Fibroblast of skin of right quadriceps (primary cell): ENCODE data around the gene COL6A6.
"Not testable (repeated sequence)": the region's sequence is repeated elsewhere in the genome, so short reads cannot be mapped to it uniquely, and the experiment has no call there.

Experiments used
- DNase-seq: peaks from one replicate; pipeline ENCODE4 v3.0.0-alpha.2; 2013

The COL6A6 gene

GRCh38 chr3:130533247-130533646 is 16.3 kb downstream of the COL6A6 start:
- no peak for DNase-seq

GRCh38 chr3:130537673-130538304 is 20.8 kb downstream of the COL6A6 start:
- no peak for DNase-seq

GRCh38 chr3:130539005-130539404 is 22.0 kb downstream of the COL6A6 start:
- DNase-seq = peak; percentile 44

GRCh38 chr3:130543322-130543721 is 26.3 kb downstream of the COL6A6 start:
- DNase-seq = no peak

- DNase-seq = no peak
These were observed 30.1 kb downstream of the COL6A6 start for GRCh38 chr3:130546920-130547679.

- DNase-seq = not testable (repeated sequence)
These were observed 30.7 kb downstream of the COL6A6 start for GRCh38 chr3:130547680-130548065.

DNA sequence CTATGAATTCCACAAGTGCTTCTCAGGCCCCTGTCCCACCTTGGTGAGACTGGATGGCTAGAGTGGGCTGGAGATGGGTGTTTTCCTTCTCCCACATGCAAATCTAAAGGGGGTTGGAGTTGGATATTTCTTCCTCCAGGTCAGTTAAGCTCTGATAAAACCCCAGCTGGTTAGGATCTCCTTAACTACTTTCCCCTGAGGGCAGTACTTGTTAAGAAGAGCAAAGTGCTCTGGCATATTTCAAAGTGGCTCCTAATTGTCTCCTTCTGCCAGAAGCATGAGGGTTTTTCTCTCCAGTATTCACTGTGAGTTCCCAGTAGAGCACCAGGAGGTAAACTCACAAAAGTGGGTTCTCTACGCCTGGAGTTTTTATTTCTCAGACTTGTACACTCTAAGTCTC is 31.4 kb downstream of the COL6A6 start:
- DNase-seq = no peak

DNA sequence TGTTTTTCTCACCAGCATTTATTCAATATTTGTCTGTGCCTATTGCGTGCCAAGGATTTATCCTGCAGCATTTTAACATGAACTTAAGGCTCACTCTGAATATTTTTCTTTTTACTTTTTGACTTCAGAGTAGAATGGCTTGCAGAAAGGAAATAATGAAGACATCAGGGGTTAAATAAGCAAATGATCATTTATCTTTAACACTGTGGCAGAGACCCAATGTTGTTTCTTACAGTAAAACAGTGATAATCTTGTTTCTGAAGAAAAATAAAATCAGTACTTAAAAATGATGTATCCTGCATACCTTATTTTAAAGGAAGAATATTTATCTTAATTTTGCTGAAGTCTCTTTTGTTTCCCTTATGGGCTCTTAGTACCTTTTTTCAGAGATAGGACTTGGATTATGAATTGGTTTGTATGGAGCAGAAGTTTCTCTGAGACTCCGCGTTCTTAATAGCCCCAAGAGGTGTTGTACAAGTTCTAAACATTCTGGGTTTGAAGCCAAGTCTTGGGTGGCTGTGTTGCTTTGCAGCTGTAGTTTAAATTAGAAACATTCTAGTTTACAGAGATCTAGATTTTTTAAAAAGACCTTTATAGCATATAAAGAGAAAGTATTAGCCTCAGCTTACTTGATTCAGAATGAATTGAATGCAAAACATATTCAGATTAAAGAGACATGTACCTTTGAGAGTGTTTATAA is 40.5 kb downstream of the COL6A6 start:
- DNase-seq = no peak

DNA sequence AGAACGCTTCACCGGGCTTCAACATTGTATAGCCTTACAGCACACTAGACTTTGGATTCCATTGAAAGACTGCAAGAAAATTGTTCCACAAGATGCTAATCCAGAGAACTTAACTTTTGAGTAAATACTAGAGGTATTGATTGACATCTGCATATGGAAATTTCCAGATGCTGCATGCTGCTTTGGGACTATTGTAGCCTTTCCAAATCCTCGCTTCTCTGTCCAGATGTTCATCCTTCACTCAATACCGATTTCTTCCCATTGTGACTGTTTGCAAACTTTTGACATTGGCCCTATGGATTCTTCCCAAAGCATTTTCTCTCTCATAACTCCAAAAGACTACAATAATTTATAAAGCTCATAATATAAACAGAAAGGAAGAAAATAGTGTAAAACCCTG is 41.4 kb downstream of the COL6A6 start:
- DNase-seq = no peak

DNA sequence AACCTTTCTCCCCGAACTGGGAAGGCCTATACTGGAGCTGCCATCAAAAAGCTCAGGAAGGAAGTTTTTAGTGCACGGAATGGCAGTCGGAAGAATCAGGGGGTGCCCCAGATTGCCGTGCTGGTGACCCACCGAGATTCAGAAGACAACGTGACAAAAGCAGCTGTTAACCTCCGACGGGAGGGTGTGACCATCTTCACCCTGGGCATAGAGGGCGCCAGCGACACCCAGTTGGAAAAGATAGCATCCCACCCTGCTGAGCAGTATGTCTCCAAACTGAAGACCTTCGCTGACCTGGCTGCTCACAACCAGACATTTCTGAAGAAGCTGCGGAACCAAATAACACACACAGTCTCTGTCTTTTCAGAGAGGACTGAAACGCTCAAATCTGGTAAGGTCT is 48.2 kb downstream of the COL6A6 start:
- DNase-seq = no peak
